ENCODE measurements around the gene MX2.

Gene MX2

GRCh38 chr21:41441546-41441945, 79.7 kb downstream of the MX2 start:
- no peak for TF ChIP-seq CTCF (IDR thresholded peaks at IDR 0.05; ENCODE audit: borderline replicate concordance, insufficient read depth, low read depth, low read length)
- H3K4me3 ChIP-seq (ENCODE audit: low read depth, low read length) = no peak overlapping the region

- no peak for TF ChIP-seq CTCF (IDR thresholded peaks at IDR 0.05; ENCODE audit: borderline replicate concordance, insufficient read depth, low read depth, low read length)
- no peak overlapping the region for H3K4me3 ChIP-seq (ENCODE audit: low read depth, low read length)
Measured at GRCh38 chr21:41442481-41443186, 80.8 kb downstream of the MX2 start.

GRCh38 chr21:41443562-41443961, 81.7 kb downstream of the MX2 start:
- H3K4me3 ChIP-seq (ENCODE audit: low read depth, low read length) = no peak overlapping the region
- TF ChIP-seq CTCF (IDR thresholded peaks at IDR 0.05; ENCODE audit: borderline replicate concordance, insufficient read depth, low read depth, low read length) = no peak

- no peak overlapping the region for H3K4me3 ChIP-seq (ENCODE audit: low read depth, low read length)
- no peak for TF ChIP-seq CTCF (IDR thresholded peaks at IDR 0.05; ENCODE audit: borderline replicate concordance, insufficient read depth, low read depth, low read length)
Measured at GRCh38 chr21:41444703-41445464, 83.1 kb downstream of the MX2 start.

GRCh38 chr21:41445465-41445862, 83.6 kb downstream of the MX2 start:
- TF ChIP-seq CTCF (IDR thresholded peaks at IDR 0.05; ENCODE audit: borderline replicate concordance, insufficient read depth, low read depth, low read length) = no peak
- no peak overlapping the region for H3K4me3 ChIP-seq (ENCODE audit: low read depth, low read length)

- TF ChIP-seq CTCF (IDR thresholded peaks at IDR 0.05; ENCODE audit: borderline replicate concordance, insufficient read depth, low read depth, low read length) = no peak
Measured at GRCh38 chr21:41446586-41446985, 84.8 kb downstream of the MX2 start.

GRCh38 chr21:41447356-41447755, 85.5 kb downstream of the MX2 start:
- no peak overlapping the region for H3K4me3 ChIP-seq (ENCODE audit: low read depth, low read length)
- TF ChIP-seq CTCF (IDR thresholded peaks at IDR 0.05; ENCODE audit: borderline replicate concordance, insufficient read depth, low read depth, low read length) = no peak

More at GRCh38 chr21:41446586-41446985, 84.8 kb downstream of the MX2 start:
- no peak overlapping the region for H3K4me3 ChIP-seq (ENCODE audit: low read depth, low read length)

All from GM12875 (cell line).